ENCODE results near the gene ST8SIA6. TPM values are rescaled to one million over a fixed set of nuclear protein-coding genes. Genes with fewer than 3 reads are reported as not detected.
"Not testable (repeated sequence)": the region's sequence is repeated elsewhere in the genome, so short reads cannot be mapped to it uniquely, and the experiment has no call there.

The ST8SIA6 gene
- total RNA-seq, 1 experiment from 2014 or later: not detected

GRCh38 chr10:17344206-17344605 is 110.2 kb downstream of the ST8SIA6 start:
- no peak for DNase-seq (ENCODE audit: low spot score)

GRCh38 chr10:17343118-17343517 is 111.3 kb downstream of the ST8SIA6 start:
- no peak for DNase-seq (ENCODE audit: low spot score)

GRCh38 chr10:17340144-17340829 is 114.1 kb downstream of the ST8SIA6 start:
- no peak for DNase-seq (ENCODE audit: low spot score)

GRCh38 chr10:17335065-17335464 is 119.3 kb downstream of the ST8SIA6 start:
- DNase-seq (ENCODE audit: low spot score): no peak

- DNase-seq (ENCODE audit: low spot score): no peak
These were observed 123.9 kb downstream of the ST8SIA6 start for GRCh38 chr10:17330501-17330900.

GRCh38 chr10:17326377-17326776 is 128.0 kb downstream of the ST8SIA6 start:
- no peak for DNase-seq (ENCODE audit: low spot score)

- not testable (repeated sequence) for DNase-seq (ENCODE audit: low spot score)
These were observed 132.4 kb downstream of the ST8SIA6 start for GRCh38 chr10:17321957-17322356.

- no peak for DNase-seq (ENCODE audit: low spot score)
These were observed 137.8 kb downstream of the ST8SIA6 start for GRCh38 chr10:17316488-17317170.

GRCh38 chr10:17309435-17309834 is 145.0 kb downstream of the ST8SIA6 start:
- DNase-seq (ENCODE audit: low spot score): no peak

- no peak for DNase-seq (ENCODE audit: low spot score)
These were observed 147.3 kb downstream of the ST8SIA6 start for GRCh38 chr10:17307123-17307522.

GRCh38 chr10:17292375-17292774 is 162.0 kb downstream of the ST8SIA6 start:
- no peak for DNase-seq (ENCODE audit: low spot score)

GRCh38 chr10:17290226-17290625 is 164.2 kb downstream of the ST8SIA6 start:
- DNase-seq (ENCODE audit: low spot score): peak; percentile 75

GRCh38 chr10:17289763-17290162 is 164.6 kb downstream of the ST8SIA6 start:
- no peak for DNase-seq (ENCODE audit: low spot score)

- no peak for DNase-seq (ENCODE audit: low spot score)
These were observed 167.5 kb downstream of the ST8SIA6 start for GRCh38 chr10:17286562-17287550.

- no peak for DNase-seq (ENCODE audit: low spot score)
These were observed 172.1 kb downstream of the ST8SIA6 start for GRCh38 chr10:17282311-17282710.

- no peak for DNase-seq (ENCODE audit: low spot score)
These were observed 175.7 kb downstream of the ST8SIA6 start for GRCh38 chr10:17278607-17279240.

- DNase-seq (ENCODE audit: low spot score): no peak
These were observed 177.5 kb downstream of the ST8SIA6 start for GRCh38 chr10:17276756-17277424.

- DNase-seq (ENCODE audit: low spot score): no peak
These were observed 181.0 kb downstream of the ST8SIA6 start for GRCh38 chr10:17273403-17273802.

- no peak for DNase-seq (ENCODE audit: low spot score)
These were observed 181.7 kb downstream of the ST8SIA6 start for GRCh38 chr10:17272648-17273047.
